ENCODE results near the gene INPP5F.
"Not testable (repeated sequence)": the region's sequence is repeated elsewhere in the genome, so short reads cannot be mapped to it uniquely, and the experiment has no call there.

INPP5F gene

DNA sequence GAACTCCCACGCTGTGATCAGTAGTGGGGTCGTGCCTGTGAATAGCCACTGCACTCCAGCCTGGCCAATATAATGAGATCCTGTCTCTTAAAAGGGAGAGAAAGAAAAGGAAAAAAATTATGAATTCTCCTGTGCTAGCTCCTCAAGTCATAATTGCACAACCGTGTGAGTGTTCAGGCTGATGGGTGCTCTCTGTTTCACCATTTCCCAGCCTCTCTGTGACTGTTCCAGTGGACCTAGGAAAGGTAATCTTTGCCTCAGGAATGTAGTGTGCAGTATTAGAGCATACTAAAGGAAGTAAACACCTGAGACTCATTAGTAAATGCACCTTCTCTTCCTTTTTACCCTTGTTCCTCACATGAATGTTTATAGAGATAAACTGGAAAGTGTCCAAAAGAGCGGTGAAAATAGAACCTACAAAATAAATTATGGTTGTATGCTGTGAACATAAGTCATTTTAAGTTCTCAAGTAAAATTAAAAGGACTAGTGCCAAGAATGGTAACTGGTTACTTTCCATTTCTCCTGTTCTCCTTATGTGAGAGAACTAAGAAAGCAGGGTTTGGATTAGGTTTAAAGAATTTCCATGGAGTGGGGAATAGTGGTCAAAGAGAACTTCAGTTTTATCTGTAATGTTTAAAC is 42.7 kb downstream of the INPP5F start:
- TF ChIP-seq, protein P1, sequence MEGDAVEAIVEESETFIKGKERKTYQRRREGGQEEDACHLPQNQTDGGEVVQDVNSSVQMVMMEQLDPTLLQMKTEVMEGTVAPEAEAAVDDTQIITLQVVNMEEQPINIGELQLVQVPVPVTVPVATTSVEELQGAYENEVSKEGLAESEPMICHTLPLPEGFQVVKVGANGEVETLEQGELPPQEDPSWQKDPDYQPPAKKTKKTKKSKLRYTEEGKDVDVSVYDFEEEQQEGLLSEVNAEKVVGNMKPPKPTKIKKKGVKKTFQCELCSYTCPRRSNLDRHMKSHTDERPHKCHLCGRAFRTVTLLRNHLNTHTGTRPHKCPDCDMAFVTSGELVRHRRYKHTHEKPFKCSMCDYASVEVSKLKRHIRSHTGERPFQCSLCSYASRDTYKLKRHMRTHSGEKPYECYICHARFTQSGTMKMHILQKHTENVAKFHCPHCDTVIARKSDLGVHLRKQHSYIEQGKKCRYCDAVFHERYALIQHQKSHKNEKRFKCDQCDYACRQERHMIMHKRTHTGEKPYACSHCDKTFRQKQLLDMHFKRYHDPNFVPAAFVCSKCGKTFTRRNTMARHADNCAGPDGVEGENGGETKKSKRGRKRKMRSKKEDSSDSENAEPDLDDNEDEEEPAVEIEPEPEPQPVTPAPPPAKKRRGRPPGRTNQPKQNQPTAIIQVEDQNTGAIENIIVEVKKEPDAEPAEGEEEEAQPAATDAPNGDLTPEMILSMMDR (IDR thresholded peaks at IDR 0.05; ENCODE audit: low read length, missing control alignments), result no peak
- H3K4me3 ChIP-seq (replicated peaks; ENCODE audit: low read depth, low read length), result no peak overlapping the region
- peak; percentile 48 for DNase-seq (ENCODE audit: low read depth)

DNA sequence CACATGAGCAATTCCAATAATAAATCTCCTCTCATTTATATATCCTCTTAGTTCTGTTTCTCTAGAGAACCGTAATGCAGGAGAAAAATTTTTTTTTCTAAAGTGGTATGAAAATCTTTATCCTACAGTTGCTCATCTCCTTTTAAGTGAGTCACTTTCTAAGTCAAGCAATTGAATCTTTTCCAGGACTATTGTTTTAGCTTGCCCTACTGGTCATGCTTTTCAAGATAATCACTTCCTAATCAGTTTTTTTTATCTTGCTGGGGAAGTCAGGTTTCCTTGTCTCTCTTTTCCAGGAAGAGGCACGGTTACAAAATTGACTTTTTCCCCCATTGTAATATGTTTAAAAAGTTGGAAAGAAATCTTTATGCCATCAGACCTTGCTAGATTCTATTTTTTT is 44.0 kb downstream of the INPP5F start:
- peak; percentile 74 for DNase-seq (ENCODE audit: low read depth)
- H3K4me3 ChIP-seq (replicated peaks; ENCODE audit: low read depth, low read length), result no peak overlapping the region
- TF ChIP-seq, protein P1 (IDR thresholded peaks at IDR 0.05; ENCODE audit: low read length, missing control alignments), result no peak

DNA sequence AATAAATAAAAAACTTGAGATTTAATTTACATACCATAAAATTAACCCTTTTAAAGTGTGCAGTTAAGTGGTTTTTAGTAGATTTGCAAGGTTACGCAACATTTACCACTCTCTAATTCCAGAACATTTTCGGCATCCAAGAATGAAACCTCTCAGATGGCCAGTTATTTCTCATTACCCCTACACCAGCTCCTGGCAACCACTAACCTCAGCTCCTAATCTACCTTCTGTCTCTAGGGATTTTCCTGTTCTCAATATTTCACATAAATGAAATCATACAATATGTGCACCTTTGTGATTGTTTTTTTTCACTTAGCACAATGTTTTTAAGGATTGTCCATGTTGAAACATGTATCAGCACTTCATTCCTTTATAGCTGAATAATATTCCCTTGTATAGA is 45.1 kb downstream of the INPP5F start:
- peak; percentile 55 for DNase-seq (ENCODE audit: low read depth)
- TF ChIP-seq, protein P1 (IDR thresholded peaks at IDR 0.05; ENCODE audit: low read length, missing control alignments), result no peak
- H3K4me3 ChIP-seq (replicated peaks; ENCODE audit: low read depth, low read length), result no peak overlapping the region

DNA sequence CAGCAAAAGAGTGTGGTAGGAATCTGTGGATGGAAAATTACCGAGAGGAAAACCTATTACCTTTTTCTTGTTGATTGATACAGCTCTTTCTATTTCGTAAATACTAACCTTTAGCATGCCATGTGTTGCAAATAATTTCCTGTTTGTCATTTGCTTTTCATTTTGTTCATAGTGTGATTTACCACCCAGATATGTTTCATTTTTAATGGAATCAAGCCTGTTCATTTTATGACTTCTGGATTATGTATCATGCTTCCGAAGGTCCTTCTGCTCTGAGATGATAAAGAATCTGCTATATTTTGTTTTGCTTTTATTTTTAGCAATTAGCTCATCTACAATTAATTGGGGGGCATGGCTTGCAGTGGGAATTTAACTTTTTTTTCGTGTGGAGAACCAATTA is 46.5 kb downstream of the INPP5F start:
- TF ChIP-seq, protein P1 (IDR thresholded peaks at IDR 0.05; ENCODE audit: low read length, missing control alignments), result no peak
- no peak for DNase-seq (ENCODE audit: low read depth)
- no peak overlapping the region for H3K4me3 ChIP-seq (replicated peaks; ENCODE audit: low read depth, low read length)

DNA sequence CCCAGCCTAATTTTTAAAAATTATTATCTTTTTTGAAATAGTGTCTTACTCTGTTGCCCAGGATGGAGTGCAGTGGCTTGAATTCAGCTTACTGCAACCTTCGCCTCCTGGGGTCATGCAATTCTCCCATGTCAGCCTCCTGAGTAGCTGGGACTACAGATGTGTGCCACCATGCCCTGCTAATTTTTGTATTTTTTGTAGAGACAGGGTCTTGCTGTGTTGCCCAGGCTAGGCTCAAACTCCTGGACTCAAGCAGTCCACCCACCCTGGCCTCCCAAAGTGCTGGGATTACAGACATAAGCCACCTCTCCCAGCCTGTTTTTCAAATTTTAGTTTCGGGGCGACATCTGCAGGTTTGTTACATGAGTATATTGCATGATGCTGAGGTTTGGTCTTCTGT is 47.2 kb downstream of the INPP5F start:
- H3K4me3 ChIP-seq (replicated peaks; ENCODE audit: low read depth, low read length); DNase-seq (ENCODE audit: low read depth): not testable (repeated sequence)

DNA sequence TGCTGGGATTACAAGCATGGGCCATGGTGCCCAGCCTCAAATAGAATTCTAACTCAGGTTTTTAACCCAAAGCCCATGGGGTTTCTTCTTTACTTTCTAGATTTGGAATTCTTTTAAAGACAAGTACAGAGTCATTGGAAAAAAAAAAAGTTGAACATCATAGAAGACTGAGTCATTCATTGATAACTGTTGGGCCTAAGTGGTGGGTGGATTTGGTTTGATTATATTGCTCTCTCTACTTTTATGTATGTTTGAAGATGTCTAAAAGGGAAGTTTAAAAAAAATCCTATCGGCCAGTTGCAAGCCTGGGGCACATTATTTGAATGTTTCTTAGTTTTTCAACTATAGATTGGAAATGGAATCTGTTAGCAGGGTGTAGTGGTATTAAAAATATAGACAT is 49.7 kb downstream of the INPP5F start:
- no peak overlapping the region for H3K4me3 ChIP-seq (replicated peaks; ENCODE audit: low read depth, low read length)
- DNase-seq (ENCODE audit: low read depth), result no peak
- TF ChIP-seq, protein P1 (IDR thresholded peaks at IDR 0.05; ENCODE audit: low read length, missing control alignments), result no peak

DNA sequence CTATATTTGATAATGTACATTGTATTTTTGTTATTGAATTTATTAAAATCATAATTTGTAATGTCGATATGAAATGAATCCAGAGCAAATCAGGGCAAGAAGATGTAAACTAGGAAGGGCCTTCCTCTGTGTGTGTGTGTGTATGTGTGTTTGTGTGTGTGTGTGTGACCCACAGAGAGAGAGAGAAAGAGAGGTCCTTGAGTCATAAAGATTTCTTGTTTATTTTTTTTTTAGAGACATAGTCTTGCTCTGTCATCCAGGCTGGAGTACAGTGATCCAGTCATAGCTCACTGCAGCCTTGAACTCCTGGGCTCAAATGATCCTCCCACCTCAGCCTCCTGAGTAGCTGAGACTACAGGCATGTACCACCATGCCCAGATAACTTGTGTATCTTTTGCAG is 50.7 kb downstream of the INPP5F start:
- H3K4me3 ChIP-seq (replicated peaks; ENCODE audit: low read depth, low read length), result no peak overlapping the region
- DNase-seq (ENCODE audit: low read depth), result peak; percentile 27
- TF ChIP-seq, protein P1 (IDR thresholded peaks at IDR 0.05; ENCODE audit: low read length, missing control alignments), result no peak

Measured in fibroblast of pulmonary artery (primary cell).